IPS DF 4.7 (cell line): ENCODE results near the gene CD63.

ENCODE experiments used
- DNase-seq: peaks from one replicate; pipeline ENCODE4 v3.0.0-alpha.2; 2013; ENCODE audit warnings: low spot score; ENCODE audit errors: extremely low read depth

Gene CD63

GRCh38 chr12:55705782-55706402 is 22.9 kb downstream of the CD63 start:
- DNase-seq, result no peak

- DNase-seq, result no peak
These were observed 23.7 kb downstream of the CD63 start for GRCh38 chr12:55704824-55705718.

- DNase-seq, result no peak
These were observed 24.7 kb downstream of the CD63 start for GRCh38 chr12:55703901-55704761.

GRCh38 chr12:55703288-55703687 is 25.5 kb downstream of the CD63 start:
- DNase-seq, result no peak

GRCh38 chr12:55702861-55703260 is 25.9 kb downstream of the CD63 start:
- no peak for DNase-seq

- DNase-seq, result no peak
These were observed 28.4 kb downstream of the CD63 start for GRCh38 chr12:55700255-55701018.

GRCh38 chr12:55699471-55700055 is 29.2 kb downstream of the CD63 start:
- DNase-seq, result no peak

GRCh38 chr12:55698965-55699364 is 29.8 kb downstream of the CD63 start:
- DNase-seq, result no peak

- no peak for DNase-seq
These were observed 30.4 kb downstream of the CD63 start for GRCh38 chr12:55698241-55698955.

- no peak for DNase-seq
These were observed 31.1 kb downstream of the CD63 start for GRCh38 chr12:55697686-55698085.

GRCh38 chr12:55696796-55697462 is 31.9 kb downstream of the CD63 start:
- DNase-seq, result no peak

- no peak for DNase-seq
These were observed 32.7 kb downstream of the CD63 start for GRCh38 chr12:55696141-55696540.

- no peak for DNase-seq
These were observed 33.5 kb downstream of the CD63 start for GRCh38 chr12:55695349-55695748.

GRCh38 chr12:55694651-55695050 is 34.2 kb downstream of the CD63 start:
- no peak for DNase-seq

GRCh38 chr12:55694188-55694515 is 34.7 kb downstream of the CD63 start:
- DNase-seq, result no peak

- no peak for DNase-seq
These were observed 35.3 kb downstream of the CD63 start for GRCh38 chr12:55693323-55694187.

- no peak for DNase-seq
These were observed 36.0 kb downstream of the CD63 start for GRCh38 chr12:55692631-55693322.
